Keratinocyte (primary cell): ENCODE data around the gene ERC1.

Experiments
- EZH2 ChIP-seq: IDR thresholded peaks from one replicate; pipeline ENCODE4 v1.6.1; 2012; ENCODE audit warnings: inconsistent platforms, mild to moderate bottlenecking, low read length, moderate library complexity
- TF ChIP-seq, protein P1 (sequence below), 3 experiments: IDR thresholded peaks in 1 of 3; conservative IDR thresholded peaks in 1 of 3; optimal IDR thresholded peaks in 1 of 3; 2 replicates in 2 of 3; 3 replicates in 1 of 3; pipeline versions ENCODE3 to v1.5.1; 2011; ENCODE audit warnings: low read length in 3 of 3, mild to moderate bottlenecking in 3 of 3, moderate library complexity in 2 of 3, control low read depth in 1 of 3, inconsistent platforms in 1 of 3; ENCODE audit not compliant: insufficient read depth in 2 of 3; ENCODE audit errors: extremely low read depth in 1 of 3

DNA sequence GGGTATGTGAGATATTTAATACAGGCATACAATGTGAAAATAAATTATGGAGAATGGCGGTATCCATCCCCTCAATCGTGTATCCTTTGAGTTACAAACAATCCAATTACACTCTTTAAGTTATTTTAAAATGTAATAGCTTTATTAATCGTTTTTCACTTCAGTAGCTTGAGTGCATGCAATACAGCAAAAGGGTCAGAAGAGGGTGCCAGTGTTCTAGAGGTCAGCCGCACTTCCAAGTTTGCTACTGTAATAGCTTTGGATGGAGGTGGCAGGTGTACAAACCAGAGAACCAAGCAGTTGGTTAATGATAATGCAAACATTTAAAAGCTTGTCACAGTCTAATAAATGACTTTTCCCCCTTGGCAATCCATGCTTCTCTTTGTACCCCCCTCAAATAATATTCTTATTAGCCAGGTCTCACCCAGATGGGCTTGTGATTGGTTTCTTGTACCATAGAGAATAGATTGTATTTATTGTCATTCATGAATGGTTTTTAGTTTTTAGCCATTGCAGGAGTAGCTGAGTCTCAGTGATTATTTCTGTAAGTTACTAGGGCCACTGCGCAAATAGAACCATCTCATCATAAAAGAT is 127.0 kb downstream of the ERC1 start:
- TF ChIP-seq, protein P1, sequence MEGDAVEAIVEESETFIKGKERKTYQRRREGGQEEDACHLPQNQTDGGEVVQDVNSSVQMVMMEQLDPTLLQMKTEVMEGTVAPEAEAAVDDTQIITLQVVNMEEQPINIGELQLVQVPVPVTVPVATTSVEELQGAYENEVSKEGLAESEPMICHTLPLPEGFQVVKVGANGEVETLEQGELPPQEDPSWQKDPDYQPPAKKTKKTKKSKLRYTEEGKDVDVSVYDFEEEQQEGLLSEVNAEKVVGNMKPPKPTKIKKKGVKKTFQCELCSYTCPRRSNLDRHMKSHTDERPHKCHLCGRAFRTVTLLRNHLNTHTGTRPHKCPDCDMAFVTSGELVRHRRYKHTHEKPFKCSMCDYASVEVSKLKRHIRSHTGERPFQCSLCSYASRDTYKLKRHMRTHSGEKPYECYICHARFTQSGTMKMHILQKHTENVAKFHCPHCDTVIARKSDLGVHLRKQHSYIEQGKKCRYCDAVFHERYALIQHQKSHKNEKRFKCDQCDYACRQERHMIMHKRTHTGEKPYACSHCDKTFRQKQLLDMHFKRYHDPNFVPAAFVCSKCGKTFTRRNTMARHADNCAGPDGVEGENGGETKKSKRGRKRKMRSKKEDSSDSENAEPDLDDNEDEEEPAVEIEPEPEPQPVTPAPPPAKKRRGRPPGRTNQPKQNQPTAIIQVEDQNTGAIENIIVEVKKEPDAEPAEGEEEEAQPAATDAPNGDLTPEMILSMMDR (optimal IDR thresholded peaks at IDR 0.05 in 1 of 3, IDR thresholded peaks at IDR 0.05 in 1 of 3, conservative IDR thresholded peaks at IDR 0.05 in 1 of 3; ENCODE audit: extremely low read depth in 1 of 3, insufficient read depth in 2 of 3, low read length in 3 of 3): peak; percentile 74 to 84 (median 78)
- TF ChIP-seq EZH2: no peak
